ENCODE data around the gene BBX.

Gene BBX

GRCh38 chr3:107800710-107801109 lies 277.9 kb downstream of the BBX start:
- TF ChIP-seq, protein P1, sequence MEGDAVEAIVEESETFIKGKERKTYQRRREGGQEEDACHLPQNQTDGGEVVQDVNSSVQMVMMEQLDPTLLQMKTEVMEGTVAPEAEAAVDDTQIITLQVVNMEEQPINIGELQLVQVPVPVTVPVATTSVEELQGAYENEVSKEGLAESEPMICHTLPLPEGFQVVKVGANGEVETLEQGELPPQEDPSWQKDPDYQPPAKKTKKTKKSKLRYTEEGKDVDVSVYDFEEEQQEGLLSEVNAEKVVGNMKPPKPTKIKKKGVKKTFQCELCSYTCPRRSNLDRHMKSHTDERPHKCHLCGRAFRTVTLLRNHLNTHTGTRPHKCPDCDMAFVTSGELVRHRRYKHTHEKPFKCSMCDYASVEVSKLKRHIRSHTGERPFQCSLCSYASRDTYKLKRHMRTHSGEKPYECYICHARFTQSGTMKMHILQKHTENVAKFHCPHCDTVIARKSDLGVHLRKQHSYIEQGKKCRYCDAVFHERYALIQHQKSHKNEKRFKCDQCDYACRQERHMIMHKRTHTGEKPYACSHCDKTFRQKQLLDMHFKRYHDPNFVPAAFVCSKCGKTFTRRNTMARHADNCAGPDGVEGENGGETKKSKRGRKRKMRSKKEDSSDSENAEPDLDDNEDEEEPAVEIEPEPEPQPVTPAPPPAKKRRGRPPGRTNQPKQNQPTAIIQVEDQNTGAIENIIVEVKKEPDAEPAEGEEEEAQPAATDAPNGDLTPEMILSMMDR (IDR thresholded peaks at IDR 0.05; ENCODE audit: low read depth, low read length, missing control alignments): no peak
- DNase-seq (ENCODE audit: extremely low read depth, low read depth): no peak

GRCh38 chr3:107803170-107803569 lies 280.4 kb downstream of the BBX start:
- DNase-seq (ENCODE audit: extremely low read depth, low read depth): no peak
- TF ChIP-seq, protein P1 (IDR thresholded peaks at IDR 0.05; ENCODE audit: low read depth, low read length, missing control alignments): no peak
- no peak overlapping the region for H3K4me3 ChIP-seq (replicated peaks; ENCODE audit: low read depth, low read length)

More at GRCh38 chr3:107800710-107801109, 277.9 kb downstream of the BBX start:
- no peak overlapping the region for H3K4me3 ChIP-seq (replicated peaks; ENCODE audit: low read depth, low read length)

DNA sequence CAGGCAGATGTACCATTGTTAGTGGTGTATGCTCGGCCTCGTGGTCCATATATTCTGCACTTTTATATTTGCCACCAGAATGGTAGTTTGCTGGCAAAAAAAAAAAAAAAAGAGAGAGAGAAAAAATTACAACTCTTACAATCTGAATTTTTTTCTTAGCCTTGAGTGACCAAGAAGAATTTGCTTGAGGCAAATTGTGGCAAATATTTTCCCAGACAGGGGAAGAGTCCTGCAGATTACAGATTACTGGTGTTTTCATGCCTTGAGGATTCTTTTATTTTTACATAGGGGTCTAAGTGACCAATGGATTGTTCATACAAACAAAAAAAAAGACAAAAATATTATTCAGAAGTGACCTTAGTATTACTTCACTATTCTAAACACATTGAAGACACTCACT lies 283.3 kb downstream of the BBX start:
- TF ChIP-seq, protein P1 (IDR thresholded peaks at IDR 0.05; ENCODE audit: low read depth, low read length, missing control alignments): no peak
- DNase-seq (ENCODE audit: extremely low read depth, low read depth): no peak
- no peak overlapping the region for H3K4me3 ChIP-seq (replicated peaks; ENCODE audit: low read depth, low read length)

GRCh38 chr3:107806536-107806935 lies 283.8 kb downstream of the BBX start:
- TF ChIP-seq, protein P1 (IDR thresholded peaks at IDR 0.05; ENCODE audit: low read depth, low read length, missing control alignments): no peak
- H3K4me3 ChIP-seq (replicated peaks; ENCODE audit: low read depth, low read length): no peak overlapping the region
- no peak for DNase-seq (ENCODE audit: extremely low read depth, low read depth)

DNA sequence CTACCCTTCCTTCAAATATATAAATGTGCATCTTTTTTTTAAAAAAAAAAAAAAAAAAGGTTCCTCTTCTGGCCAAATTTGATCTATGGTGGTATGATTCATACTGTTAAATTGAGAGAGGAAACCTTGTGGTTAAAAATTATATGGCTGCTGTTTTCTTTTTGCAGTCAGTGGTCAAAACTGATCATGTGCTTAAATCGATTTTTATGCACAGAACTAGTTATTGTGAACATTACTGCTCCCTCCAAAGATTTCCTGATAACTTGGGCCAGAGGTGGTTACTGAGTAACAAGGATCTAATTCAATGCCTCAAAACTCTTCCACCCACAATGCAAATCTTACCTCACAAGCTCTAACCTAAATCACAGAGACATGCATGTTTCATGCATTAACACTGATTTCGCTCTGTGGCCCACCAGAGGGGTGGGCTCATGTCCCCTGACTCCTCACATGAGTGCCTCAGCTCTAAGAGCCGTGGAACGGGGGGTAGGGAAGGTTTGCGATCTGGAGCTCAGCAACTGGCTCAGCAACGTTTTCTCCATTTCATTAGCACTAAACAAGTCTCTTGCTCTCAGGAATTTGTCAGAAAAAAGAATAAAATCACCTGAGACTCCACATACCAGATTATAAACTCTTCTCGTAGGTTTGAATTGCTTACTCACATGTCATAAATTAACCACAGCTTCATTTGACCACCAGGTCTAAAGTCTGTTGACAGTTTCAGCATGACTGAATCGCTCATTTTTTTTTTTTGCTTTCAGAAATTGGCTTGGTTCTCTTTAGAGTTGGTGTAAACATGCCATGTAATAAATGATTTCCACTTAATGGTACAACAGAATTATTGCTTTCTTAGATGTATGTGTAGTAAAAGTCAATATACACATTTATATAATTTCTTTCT lies 287.7 kb downstream of the BBX start:
- no peak overlapping the region for H3K4me3 ChIP-seq (replicated peaks; ENCODE audit: low read depth, low read length)
- TF ChIP-seq, protein P1 (IDR thresholded peaks at IDR 0.05; ENCODE audit: low read depth, low read length, missing control alignments): no peak
- no peak for DNase-seq (ENCODE audit: extremely low read depth, low read depth)

DNA sequence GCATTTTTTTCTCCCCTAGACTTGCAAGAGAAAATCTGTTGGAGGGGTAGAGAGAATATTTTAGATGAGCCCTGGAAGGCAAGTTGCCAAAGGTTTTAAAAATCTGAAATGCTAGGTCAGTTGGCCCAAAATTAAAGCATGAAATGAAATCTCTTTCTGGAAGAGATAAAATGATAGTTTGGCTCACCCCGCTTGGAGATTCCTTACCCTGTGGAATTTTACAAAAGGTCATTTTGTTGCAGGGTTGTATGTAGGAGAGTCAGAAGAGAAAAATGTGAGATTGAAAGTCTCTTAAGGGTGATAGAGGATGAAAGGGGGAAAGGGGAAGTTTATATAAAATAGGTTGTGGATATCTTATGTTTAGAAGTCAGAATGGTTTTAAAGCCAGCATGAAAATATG lies 290.3 kb downstream of the BBX start:
- H3K4me3 ChIP-seq (replicated peaks; ENCODE audit: low read depth, low read length): no peak overlapping the region
- no peak for DNase-seq (ENCODE audit: extremely low read depth, low read depth)
- TF ChIP-seq, protein P1 (IDR thresholded peaks at IDR 0.05; ENCODE audit: low read depth, low read length, missing control alignments): no peak
